22Rv1 (cell line): Measurements from ENCODE around the gene FBXW5.

Experiments
- CTCF ChIP-seq: fragments of 450-650 bp; IDR thresholded peaks from 2 replicates; pipeline ENCODE4 v1.5.1; 2017; ENCODE audit warnings: mild to moderate bottlenecking
- ZFX ChIP-seq: fragments of 450-650 bp; IDR thresholded peaks from 2 replicates; pipeline ENCODE4 v1.6.1; 2017; ENCODE audit warnings: antibody characterized with exemption, borderline replicate concordance

- peak; percentile 67 for TF ChIP-seq CTCF
- TF ChIP-seq ZFX = no peak
Measured at GRCh38 chr9:136947955-136948510, 3.5 kb upstream of the FBXW5 start.
